Measurements from ENCODE around the gene USF2.

USF2 gene

DNA sequence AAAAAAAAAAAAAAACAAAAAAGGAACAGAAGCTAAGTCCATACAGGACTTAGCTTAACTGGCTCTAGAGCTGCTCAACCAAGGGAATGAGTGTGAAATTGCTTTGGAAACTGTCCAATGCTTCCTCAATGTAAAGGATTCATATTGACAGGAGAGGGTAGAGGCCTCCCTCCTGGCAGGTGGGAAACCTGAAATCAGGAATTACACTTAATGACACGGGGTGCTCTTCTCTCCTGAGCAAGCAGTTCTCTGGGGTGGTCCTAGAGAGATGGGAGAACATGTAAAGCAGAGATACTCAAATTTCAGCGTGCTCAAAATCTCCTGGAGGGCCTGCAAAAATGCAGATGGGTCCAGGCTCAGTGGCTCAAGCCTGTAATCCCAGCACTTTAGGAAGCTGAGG is 19.6 kb downstream of the USF2 start:
- H3K27me3 Mint-ChIP-seq = peaks cover 9 to 34% of the 10 kb centered on the region in 2 donors
- H3K4me3 Mint-ChIP-seq = no peak overlapping the region
- H3K27ac Mint-ChIP-seq = no peak overlapping the region
- ATAC-seq (replicated peaks) (no peak), DNase-seq (no peak)
- peaks cover 0 to 2% of the 10 kb centered on the region in 2 donors for H3K4me1 Mint-ChIP-seq (ENCODE audit: low read depth in 2 of 2)
- no peaks in the 10 kb centered on the region for H3K36me3 Mint-ChIP-seq (ENCODE audit: insufficient read depth)
- H3K9me3 Mint-ChIP-seq = no peaks in the 10 kb centered on the region

DNA sequence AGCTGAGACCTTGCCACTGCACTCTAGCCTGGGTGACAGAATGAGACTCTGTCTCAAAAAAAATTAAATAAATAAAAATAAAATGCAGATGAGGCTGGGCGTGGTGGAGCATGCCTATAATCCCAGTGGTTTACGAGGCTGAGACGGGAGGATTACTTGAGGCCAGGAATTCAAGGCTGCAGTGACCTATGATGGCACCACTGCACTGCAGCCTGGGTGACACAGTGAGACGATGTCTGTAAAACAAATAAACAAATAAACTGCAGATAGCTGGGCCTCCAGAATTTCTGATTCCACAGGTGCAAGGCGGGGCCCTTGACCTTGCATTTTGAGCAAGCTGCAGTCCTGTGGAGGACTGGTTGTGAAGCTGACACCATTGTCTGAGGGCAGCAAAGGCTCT is 20.1 kb downstream of the USF2 start:
- no peaks in the 10 kb centered on the region for H3K36me3 Mint-ChIP-seq (ENCODE audit: insufficient read depth)
- H3K9me3 Mint-ChIP-seq = no peaks in the 10 kb centered on the region
- peaks cover 7 to 28% of the 10 kb centered on the region in 2 donors for H3K27me3 Mint-ChIP-seq
- H3K4me3 Mint-ChIP-seq = no peak overlapping the region
- DNase-seq = no peak
- H3K27ac Mint-ChIP-seq = no peak overlapping the region
- peaks cover 0 to 2% of the 10 kb centered on the region in 2 donors for H3K4me1 Mint-ChIP-seq (ENCODE audit: low read depth in 2 of 2)
- no peak for ATAC-seq (replicated peaks)

DNA sequence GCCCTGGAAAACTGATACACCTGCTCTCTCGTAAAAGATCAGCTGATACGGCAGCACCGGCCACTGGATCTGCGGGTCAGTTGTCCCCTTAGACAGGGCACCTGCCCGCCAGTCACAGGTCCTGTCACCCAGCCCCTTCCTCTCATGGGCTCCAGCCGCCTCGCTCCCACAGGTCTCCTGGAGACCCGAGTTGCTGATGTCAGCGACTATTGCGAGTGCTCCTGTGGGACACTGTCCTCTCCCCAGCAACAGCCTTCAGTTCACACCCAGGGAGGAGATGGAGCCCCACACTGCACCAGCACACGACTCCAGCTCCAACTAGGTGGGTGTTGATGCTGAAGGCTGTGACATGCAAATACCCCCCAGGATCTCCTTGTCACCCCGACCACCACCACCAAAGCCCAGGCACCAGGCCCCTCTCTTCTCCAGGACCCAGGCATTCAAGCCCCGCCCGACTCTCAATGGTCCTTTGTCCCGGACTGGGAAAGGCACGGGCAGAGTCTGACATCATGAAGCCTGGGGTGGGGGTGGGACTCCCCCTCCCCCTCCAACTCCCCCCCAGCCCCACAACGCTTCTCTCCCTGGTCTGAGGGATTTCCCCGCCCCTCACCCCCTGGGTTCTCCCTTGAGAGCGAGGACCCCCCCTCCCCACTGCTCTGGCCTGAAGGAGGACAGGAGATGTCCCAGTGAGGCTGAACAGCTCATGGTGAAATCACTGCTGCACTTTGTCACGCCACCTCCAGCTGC is 21.8 kb downstream of the USF2 start:
- H3K27me3 Mint-ChIP-seq = peaks cover 0 to 12% of the 10 kb centered on the region in 2 donors
- no peaks in the 10 kb centered on the region for H3K36me3 Mint-ChIP-seq (ENCODE audit: insufficient read depth)
- DNase-seq = no peak
- H3K4me1 Mint-ChIP-seq (ENCODE audit: low read depth in 2 of 2) = peaks cover 0 to 2% of the 10 kb centered on the region in 2 donors
- H3K9me3 Mint-ChIP-seq = no peaks in the 10 kb centered on the region
- no peak for ATAC-seq (replicated peaks)
- H3K4me3 Mint-ChIP-seq = no peak overlapping the region
- H3K27ac Mint-ChIP-seq = peak overlapping the region in 1 of 2 donors; percentile 66

DNA sequence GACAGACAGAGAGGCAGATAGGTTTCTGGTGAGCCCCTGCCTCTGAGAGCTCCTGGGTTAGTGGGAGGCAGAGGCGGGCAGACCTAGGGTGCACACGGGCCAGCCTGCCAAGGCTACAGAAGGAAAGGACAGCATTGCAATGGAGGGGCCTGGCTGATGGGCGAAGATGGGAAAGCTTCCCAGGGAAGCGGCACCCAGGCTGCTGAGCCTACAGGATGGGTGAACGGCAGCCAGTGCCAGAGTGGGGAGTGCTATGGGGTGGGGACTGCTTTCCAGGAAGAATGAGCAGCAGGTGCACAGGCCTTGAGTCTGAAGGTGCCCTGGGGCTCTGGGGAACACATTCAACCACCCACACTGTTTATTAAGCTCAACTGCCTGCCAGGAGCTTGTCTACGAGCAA is 22.5 kb downstream of the USF2 start:
- peaks cover 0 to 12% of the 10 kb centered on the region in 2 donors for H3K27me3 Mint-ChIP-seq
- no peaks in the 10 kb centered on the region for H3K9me3 Mint-ChIP-seq
- no peak for ATAC-seq (replicated peaks)
- H3K27ac Mint-ChIP-seq = peak overlapping the region in 1 of 2 donors; percentile 66
- no peak for DNase-seq
- no peak overlapping the region for H3K4me3 Mint-ChIP-seq
- H3K4me1 Mint-ChIP-seq (ENCODE audit: low read depth in 2 of 2) = peaks cover 0 to 2% of the 10 kb centered on the region in 2 donors
- H3K36me3 Mint-ChIP-seq (ENCODE audit: insufficient read depth) = no peaks in the 10 kb centered on the region

DNA sequence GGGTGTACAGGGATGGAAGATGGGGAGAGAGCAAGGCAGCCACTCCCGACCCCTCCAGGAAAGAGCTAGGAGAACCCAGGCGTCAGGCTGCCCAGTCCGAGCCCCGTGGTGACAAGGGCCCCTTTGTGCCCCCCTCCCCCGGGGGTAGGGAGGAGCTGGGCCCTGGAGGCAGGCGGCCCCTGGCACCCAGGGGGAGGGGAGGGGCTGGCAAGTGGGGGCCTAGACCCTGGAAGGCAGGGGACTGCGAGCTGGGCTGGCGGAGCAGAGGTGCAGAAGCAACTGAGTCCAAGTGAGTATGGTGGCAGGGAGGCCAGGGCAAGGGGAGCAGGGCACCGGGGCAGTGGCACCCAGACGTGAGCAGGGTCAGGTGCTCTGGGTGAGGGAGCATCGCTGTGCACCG is 23.2 kb downstream of the USF2 start, which contains the start of gene MAG:
Gene MAG, plus strand, starts transcription at position 246 of the 400 bp plus-strand sequence. CDS start 3,248 bp downstream, outside the sequence.
- ATAC-seq (replicated peaks) (no peak), DNase-seq (no peak)
- no peak within 1 kb of the TSS for H3K4me3 Mint-ChIP-seq

DNA sequence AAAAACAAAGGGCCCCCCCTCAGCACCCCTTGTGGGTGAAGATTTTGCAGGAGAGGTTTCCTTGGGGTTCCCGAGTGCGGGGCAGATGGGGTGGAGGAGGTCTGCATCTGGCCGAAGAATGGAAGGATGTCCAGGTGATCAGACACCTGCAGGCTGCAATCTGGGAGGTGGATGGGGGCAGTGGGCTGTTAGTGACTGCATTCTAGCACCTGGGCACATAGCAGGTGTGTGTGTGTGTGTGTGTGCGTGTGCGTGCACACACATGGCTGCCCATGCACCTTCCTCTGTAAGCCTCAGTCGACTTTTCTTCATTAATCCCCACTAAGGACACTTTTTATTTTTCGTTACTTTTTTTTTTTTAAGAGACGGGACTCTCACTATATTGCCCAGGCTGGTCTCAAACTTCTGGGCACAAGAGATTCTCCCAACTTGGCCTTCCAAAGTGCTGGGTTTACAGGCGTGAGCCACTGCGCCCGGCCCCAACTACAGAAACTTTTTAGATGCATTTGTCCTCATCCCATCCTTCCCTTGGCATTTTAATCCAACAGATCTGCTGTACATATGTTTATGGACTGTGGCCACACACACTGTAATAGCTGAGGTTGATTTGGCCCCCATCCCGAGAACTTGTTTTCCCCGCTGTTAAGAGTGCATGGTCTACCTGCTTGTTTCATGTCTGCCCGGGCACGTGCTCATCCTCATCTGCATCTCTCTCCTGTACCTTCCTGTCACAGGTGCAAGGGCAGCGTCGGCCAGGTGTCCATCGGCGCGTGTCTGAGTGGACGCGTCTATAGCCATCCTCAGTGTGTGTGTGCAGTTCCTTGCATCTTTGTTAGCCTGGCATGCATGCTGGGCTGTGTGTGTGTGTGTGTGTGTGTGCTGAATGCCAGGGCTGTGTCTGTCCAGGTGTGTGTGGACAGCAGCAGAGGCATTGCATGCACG is 23.9 kb downstream of the USF2 start:
- ATAC-seq (replicated peaks) (no peak), DNase-seq (no peak)
- Mint-ChIP-seq H3K36me3 (ENCODE audit: insufficient read depth) (no peaks in the 10 kb centered on the region), H3K27ac (peak overlapping the region in 1 of 2 donors; percentile 44), H3K27me3 (peaks cover 0 to 12% of the 10 kb centered on the region in 2 donors), H3K4me3 (no peak overlapping the region), H3K4me1 (ENCODE audit: low read depth in 2 of 2) (peaks cover 0 to 2% of the 10 kb centered on the region in 2 donors), H3K9me3 (no peaks in the 10 kb centered on the region)

More for the DNA sequence above, 23.2 kb downstream of the USF2 start, which contains the start of gene MAG:
- no peaks in the 10 kb centered on the region for H3K36me3 Mint-ChIP-seq (ENCODE audit: insufficient read depth)
- H3K27me3 Mint-ChIP-seq = peaks cover 0 to 12% of the 10 kb centered on the region in 2 donors
- peaks cover 0 to 2% of the 10 kb centered on the region in 2 donors for H3K4me1 Mint-ChIP-seq (ENCODE audit: low read depth in 2 of 2)
- no peaks in the 10 kb centered on the region for H3K9me3 Mint-ChIP-seq
- H3K27ac Mint-ChIP-seq = peak within 1 kb of the TSS in 1 of 2 donors; percentile 66

DNA sequence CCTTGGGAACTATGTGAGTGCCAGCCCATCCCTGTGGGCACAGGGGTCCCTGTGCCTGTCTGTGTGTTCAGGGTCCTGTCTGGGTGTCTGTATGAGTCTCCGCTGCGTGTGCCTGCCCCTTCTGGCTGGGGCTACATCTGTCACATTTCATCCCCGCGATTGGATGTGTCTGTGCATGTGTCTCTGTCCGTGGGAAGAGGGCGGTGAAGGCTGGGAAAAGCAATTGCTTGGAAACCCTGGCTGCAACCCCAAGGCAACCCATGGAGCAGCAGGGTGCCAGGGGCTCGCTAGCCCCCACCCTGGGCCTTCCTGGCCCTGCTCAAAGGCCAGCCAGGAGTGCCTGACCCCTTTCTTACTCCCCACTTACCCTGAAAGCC is 24.6 kb downstream of the USF2 start:
- H3K9me3 Mint-ChIP-seq = no peaks in the 10 kb centered on the region
- H3K4me3 Mint-ChIP-seq = no peak overlapping the region
- H3K36me3 Mint-ChIP-seq (ENCODE audit: insufficient read depth) = no peaks in the 10 kb centered on the region
- H3K27ac Mint-ChIP-seq = no peak overlapping the region
- H3K27me3 Mint-ChIP-seq = peaks cover 0 to 12% of the 10 kb centered on the region in 2 donors
- DNase-seq (no peak), ATAC-seq (replicated peaks) (no peak)
- peaks cover 0 to 2% of the 10 kb centered on the region in 2 donors for H3K4me1 Mint-ChIP-seq (ENCODE audit: low read depth in 2 of 2)

DNA sequence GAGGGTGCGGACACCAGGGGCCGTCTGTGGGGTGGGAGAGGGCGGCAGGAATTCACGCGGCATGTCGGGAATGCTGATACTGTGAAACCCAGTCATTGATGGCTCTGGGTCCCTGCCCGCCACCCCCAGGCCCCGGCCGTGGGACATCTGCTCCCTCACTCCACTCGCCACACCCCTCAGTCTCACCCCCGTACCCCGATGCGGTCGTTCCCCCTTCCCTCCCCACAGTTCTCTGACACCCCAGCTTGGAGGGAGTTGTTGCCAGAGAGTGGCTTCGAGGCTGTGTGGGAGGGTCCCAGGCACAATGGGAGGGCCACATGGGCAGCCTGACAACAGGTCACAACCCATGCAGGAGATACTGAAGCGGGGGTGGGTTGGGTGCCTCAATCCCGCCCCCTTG is 25.0 kb downstream of the USF2 start:
- no peak for DNase-seq
- Mint-ChIP-seq H3K4me1 (ENCODE audit: low read depth in 2 of 2) (peaks cover 0 to 2% of the 10 kb centered on the region in 2 donors), H3K4me3 (no peak overlapping the region), H3K27ac (no peak overlapping the region), H3K36me3 (ENCODE audit: insufficient read depth) (no peaks in the 10 kb centered on the region), H3K27me3 (peaks cover 0 to 12% of the 10 kb centered on the region in 2 donors), H3K9me3 (no peaks in the 10 kb centered on the region)
- no peak for ATAC-seq (replicated peaks)

DNA sequence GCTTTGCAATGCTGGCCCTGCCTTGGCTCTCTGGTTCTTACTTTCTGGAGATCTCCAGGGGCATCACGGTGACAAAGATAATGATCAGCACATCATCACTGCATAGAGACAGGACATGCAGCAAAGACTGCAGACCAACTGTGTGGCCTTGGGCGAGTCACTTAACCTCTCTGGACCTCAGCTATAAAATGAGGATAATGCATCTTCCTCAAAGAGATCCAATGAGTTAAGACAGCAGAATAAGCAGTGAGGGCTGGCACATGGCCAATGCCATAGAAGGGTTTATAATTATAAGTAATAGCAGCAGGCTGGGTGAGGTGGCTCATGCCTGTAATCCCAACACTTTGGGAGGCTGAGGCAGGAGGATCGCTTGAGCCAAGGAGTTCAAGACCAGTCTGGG is 25.6 kb downstream of the USF2 start:
- ATAC-seq (replicated peaks) (no peak), DNase-seq (no peak)
- H3K4me1 Mint-ChIP-seq (ENCODE audit: low read depth in 2 of 2) = peaks cover 0 to 2% of the 10 kb centered on the region in 2 donors
- no peaks in the 10 kb centered on the region for H3K36me3 Mint-ChIP-seq (ENCODE audit: insufficient read depth)
- peaks cover 0 to 12% of the 10 kb centered on the region in 2 donors for H3K27me3 Mint-ChIP-seq
- H3K4me3 Mint-ChIP-seq = no peak overlapping the region
- H3K9me3 Mint-ChIP-seq = no peaks in the 10 kb centered on the region
- no peak overlapping the region for H3K27ac Mint-ChIP-seq

DNA sequence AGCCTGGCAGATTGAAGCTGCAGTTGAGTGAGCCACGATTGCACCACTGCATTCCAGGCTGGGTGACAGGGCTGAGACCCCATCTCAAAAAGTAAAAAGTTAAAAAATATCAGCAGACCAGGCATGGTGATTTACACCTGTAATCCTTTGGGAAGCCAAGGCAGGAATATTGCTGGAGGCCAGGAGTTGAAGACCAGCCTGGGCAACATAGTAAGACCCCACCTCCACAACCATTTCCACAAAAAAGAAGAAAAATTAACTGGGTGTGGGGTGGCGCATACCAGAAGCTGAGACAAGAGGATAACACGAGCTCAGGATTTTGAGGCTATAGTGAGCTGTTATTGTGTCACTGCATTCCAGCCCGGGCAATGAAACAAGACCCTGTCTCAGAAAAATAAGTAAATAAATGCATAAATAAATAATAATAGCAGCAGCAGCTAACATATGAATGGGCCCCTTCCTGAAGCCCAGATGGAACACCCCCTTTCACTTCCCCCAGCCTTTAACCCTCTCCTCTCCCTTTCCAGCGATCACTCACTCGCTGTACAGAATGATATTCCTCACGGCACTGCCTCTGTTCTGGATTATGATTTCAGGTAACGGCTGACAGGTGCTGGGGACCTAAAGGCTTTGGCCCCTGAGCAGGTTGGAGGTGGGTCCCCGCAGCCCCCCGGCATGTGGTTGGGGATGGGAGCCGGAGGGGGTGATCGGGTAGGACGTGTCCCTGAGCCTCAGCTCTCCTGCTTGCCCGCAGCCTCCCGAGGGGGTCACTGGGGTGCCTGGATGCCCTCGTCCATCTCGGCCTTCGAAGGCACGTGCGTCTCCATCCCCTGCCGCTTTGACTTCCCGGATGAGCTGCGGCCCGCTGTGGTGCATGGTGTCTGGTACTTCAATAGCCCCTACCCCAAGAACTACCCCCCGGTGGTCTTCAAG is 26.4 kb downstream of the USF2 start:
- no peak for DNase-seq
- ATAC-seq (replicated peaks) = no peak
- no peaks in the 10 kb centered on the region for H3K36me3 Mint-ChIP-seq (ENCODE audit: insufficient read depth)
- peaks cover 0 to 12% of the 10 kb centered on the region in 2 donors for H3K27me3 Mint-ChIP-seq
- H3K9me3 Mint-ChIP-seq = no peaks in the 10 kb centered on the region
- peaks cover 0 to 2% of the 10 kb centered on the region in 2 donors for H3K4me1 Mint-ChIP-seq (ENCODE audit: low read depth in 2 of 2)
- no peak overlapping the region for H3K27ac Mint-ChIP-seq
- no peak overlapping the region for H3K4me3 Mint-ChIP-seq

DNA sequence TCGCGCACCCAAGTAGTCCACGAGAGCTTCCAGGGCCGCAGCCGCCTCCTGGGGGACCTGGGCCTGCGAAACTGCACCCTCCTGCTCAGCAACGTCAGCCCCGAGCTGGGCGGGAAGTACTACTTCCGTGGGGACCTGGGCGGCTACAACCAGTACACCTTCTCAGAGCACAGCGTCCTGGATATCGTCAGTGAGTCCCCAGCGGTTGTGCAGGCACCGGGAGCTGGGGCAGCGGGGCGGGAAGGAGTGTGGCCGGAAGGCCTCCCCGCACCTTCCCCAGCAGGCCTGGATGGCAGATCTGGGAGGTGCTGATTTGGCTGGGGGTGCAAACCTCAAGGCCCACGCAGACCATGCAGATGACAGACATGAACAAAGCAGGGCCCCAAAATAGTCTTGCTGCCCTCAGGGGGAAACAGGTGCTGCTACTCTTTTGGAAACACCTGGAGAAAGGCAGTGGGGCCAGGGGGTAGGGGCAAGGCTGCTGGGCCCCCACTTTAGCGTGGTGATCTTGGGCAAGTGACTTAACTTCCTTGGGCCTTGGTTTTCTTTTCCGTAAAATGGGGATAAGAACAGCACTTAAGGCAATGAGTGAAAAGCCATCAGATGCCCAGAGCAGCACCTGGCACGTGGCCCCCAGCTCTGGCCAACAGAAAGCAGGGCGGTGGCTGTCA is 27.2 kb downstream of the USF2 start:
- no peak overlapping the region for H3K27ac Mint-ChIP-seq
- H3K9me3 Mint-ChIP-seq = no peaks in the 10 kb centered on the region
- H3K27me3 Mint-ChIP-seq = peaks cover 0 to 7% of the 10 kb centered on the region in 2 donors
- peak; percentile 16 to 27 (median 23) for DNase-seq
- peak overlapping the region in 1 of 2 donors; percentile 23 for H3K4me3 Mint-ChIP-seq
- ATAC-seq (replicated peaks) = peak; percentile 83
- peaks cover 0 to 2% of the 10 kb centered on the region in 2 donors for H3K4me1 Mint-ChIP-seq (ENCODE audit: low read depth in 2 of 2)
- no peaks in the 10 kb centered on the region for H3K36me3 Mint-ChIP-seq (ENCODE audit: insufficient read depth)
